ENCODE results near the gene GNB1L.

GRCh38 chr22:19904174-19904856 is 49.6 kb upstream of the GNB1L start:
- no peak for TF ChIP-seq POLR2A (IDR thresholded peaks at IDR 0.05)
- no peak for TF ChIP-seq CTCF (IDR thresholded peaks at IDR 0.05)
